LoVo (cell line): ENCODE results near the gene MYOZ2.
"Not testable (repeated sequence)": the region's sequence is repeated elsewhere in the genome, so short reads cannot be mapped to it uniquely, and the experiment has no call there.

Experiments used
- DNase-seq: peaks from one replicate; pipeline ENCODE4 v3.0.0-alpha.2; 2016; ENCODE audit warnings: low spot score

Gene MYOZ2

GRCh38 chr4:119128148-119128547 is 7.5 kb upstream of the MYOZ2 start:
- DNase-seq, result no peak

- no peak for DNase-seq
These were observed 5.1 kb upstream of the MYOZ2 start for GRCh38 chr4:119130365-119131065.

GRCh38 chr4:119131164-119131563 is 4.5 kb upstream of the MYOZ2 start:
- DNase-seq, result no peak

- no peak for DNase-seq
These were observed 3.3 kb upstream of the MYOZ2 start for GRCh38 chr4:119132306-119132705.

- no peak for DNase-seq
These were observed 914 bp downstream of the MYOZ2 start for GRCh38 chr4:119136546-119136945.

- no peak for DNase-seq
These were observed 2.4 kb downstream of the MYOZ2 start for GRCh38 chr4:119138046-119138445.

- DNase-seq, result no peak
These were observed 3.7 kb downstream of the MYOZ2 start for GRCh38 chr4:119139311-119139710.

- DNase-seq, result no peak
These were observed 4.2 kb downstream of the MYOZ2 start for GRCh38 chr4:119139822-119140252.

GRCh38 chr4:119141283-119141682 is 5.7 kb downstream of the MYOZ2 start:
- DNase-seq, result not testable (repeated sequence)

GRCh38 chr4:119142833-119143232 is 7.2 kb downstream of the MYOZ2 start:
- DNase-seq, result no peak

- not testable (repeated sequence) for DNase-seq
These were observed 7.7 kb downstream of the MYOZ2 start for GRCh38 chr4:119143341-119143740.

GRCh38 chr4:119149110-119149509 is 13.5 kb downstream of the MYOZ2 start:
- no peak for DNase-seq

- no peak for DNase-seq
These were observed 15.5 kb downstream of the MYOZ2 start for GRCh38 chr4:119151161-119151560.

- DNase-seq, result no peak
These were observed 17.1 kb downstream of the MYOZ2 start for GRCh38 chr4:119152741-119153140.

GRCh38 chr4:119162174-119162573 is 26.5 kb downstream of the MYOZ2 start:
- DNase-seq, result no peak

GRCh38 chr4:119165767-119166166 is 30.1 kb downstream of the MYOZ2 start:
- no peak for DNase-seq

- no peak for DNase-seq
These were observed 34.6 kb downstream of the MYOZ2 start for GRCh38 chr4:119170195-119170594.

GRCh38 chr4:119172223-119172622 is 36.6 kb downstream of the MYOZ2 start:
- DNase-seq, result no peak

GRCh38 chr4:119173729-119174361 is 38.2 kb downstream of the MYOZ2 start:
- not testable (repeated sequence) for DNase-seq

GRCh38 chr4:119179011-119179410 is 43.4 kb downstream of the MYOZ2 start:
- DNase-seq, result no peak

- no peak for DNase-seq
These were observed 48.5 kb downstream of the MYOZ2 start for GRCh38 chr4:119184128-119184527.

GRCh38 chr4:119189638-119190037 is 54.0 kb downstream of the MYOZ2 start:
- DNase-seq, result no peak

- no peak for DNase-seq
These were observed 54.7 kb downstream of the MYOZ2 start for GRCh38 chr4:119190354-119190753.

- no peak for DNase-seq
These were observed 55.9 kb downstream of the MYOZ2 start for GRCh38 chr4:119191505-119191904.
